Mucosa of rectum (tissue), 2 donors: Measurements from ENCODE around the gene MALRD1.

Experiments
- H3K27ac ChIP-seq, 2 donors: one replicate each; pipeline ENCODE4 v1.7.0; 2013; ENCODE audit warnings: inconsistent platforms in 2 of 2, low read depth in 2 of 2, low read length in 2 of 2
- H3K27me3 ChIP-seq, 2 donors: one replicate each; pipeline ENCODE4 v1.7.0; 2013; ENCODE audit warnings: low read length in 2 of 2; ENCODE audit not compliant: control insufficient read depth in 2 of 2, insufficient read depth in 2 of 2
- H3K36me3 ChIP-seq, 2 donors: one replicate each; pipeline ENCODE4 v1.7.0; 2013; ENCODE audit warnings: low read length in 2 of 2; ENCODE audit not compliant: control insufficient read depth in 2 of 2, insufficient read depth in 2 of 2
- H3K4me1 ChIP-seq, 2 donors: one replicate each; pipeline ENCODE4 v1.7.0; 2013; ENCODE audit warnings: low read length in 2 of 2, mild to moderate bottlenecking in 1 of 2; ENCODE audit not compliant: control insufficient read depth in 2 of 2, insufficient read depth in 2 of 2
- H3K4me3 ChIP-seq, 2 donors: one replicate each; pipeline ENCODE4 v1.7.0; 2013; ENCODE audit warnings: low read length in 2 of 2
- H3K9ac ChIP-seq, 2 donors: one replicate each; pipeline ENCODE4 v1.7.0; 2013; ENCODE audit warnings: low read length in 2 of 2, low read depth in 1 of 2, mild to moderate bottlenecking in 1 of 2
- H3K9me3 ChIP-seq, 2 donors: one replicate each; pipeline ENCODE4 v1.7.0; 2013; ENCODE audit warnings: low read length in 2 of 2; ENCODE audit not compliant: control insufficient read depth in 2 of 2
- donor health status: healthy.
- donor health status: Normal muscosa, but diverticular disease.

MALRD1 gene

DNA sequence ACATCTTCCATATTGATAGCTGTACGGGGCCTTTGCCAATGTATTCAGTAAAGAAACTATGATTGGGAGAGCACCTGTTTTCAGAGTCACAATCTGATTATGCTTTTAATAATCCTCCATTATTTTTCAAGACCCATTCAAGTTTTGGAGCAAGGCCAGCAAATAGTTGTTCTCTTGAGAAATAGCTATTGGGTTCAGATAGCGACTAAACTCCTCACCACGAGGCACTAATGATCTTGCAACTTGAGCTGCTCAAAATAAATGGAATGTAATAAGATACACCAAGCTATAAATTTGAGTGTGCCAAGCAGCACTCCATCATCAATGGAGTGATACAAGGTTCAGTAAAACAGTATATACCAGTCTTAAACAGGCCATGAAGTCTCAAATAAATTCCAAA lies 7.4 kb upstream of the MALRD1 start:
- Histone ChIP-seq H3K4me1 (no peaks in the 10 kb centered on the region), H3K36me3 (no peaks in the 10 kb centered on the region), H3K4me3 (no peak overlapping the region), H3K9me3 (no peaks in the 10 kb centered on the region), H3K9ac (no peak overlapping the region), H3K27ac (no peak overlapping the region), H3K27me3 (no peaks in the 10 kb centered on the region)

DNA sequence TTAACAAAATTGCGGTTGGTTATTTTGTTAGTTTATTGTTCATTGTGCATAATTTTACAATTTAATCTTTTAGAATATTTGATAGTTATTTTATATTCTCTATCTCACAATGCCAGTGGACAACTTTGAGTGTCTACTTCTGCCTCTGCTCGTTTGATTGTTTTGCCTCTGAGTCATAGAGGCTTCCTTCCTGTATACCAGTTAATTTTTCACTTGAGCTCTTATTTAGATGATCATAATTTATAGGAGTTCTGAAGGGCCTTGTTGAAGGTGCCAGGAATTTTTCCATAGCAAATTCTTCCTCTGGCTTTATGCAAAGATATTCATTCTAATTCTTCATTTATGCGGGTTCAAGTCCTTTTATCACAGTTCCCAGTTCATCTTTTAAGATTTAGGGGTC lies 5.2 kb upstream of the MALRD1 start:
- Histone ChIP-seq H3K9ac (no peak overlapping the region), H3K27ac (no peak overlapping the region), H3K4me1 (peaks cover 2 to 3% of the 10 kb centered on the region in 2 donors)

DNA sequence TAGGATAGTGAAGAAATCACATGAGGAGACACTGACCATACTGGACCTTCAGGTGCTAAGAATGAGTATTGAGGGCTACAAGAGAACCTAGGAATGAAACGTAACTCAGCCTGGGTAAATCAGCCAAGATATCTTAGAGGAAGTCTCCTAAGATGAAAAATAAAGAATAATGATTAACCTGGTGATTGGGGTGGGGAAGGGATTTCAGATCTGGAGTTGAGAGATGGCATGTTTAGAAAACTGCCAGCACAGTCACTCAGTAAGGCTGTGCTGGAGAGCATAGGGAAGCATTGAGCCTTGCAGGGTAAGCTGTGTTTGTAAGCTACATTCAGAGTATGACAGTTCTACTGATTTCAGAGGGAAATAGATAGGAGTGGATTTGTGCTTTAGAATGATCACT lies 1.9 kb upstream of the MALRD1 start:
- Histone ChIP-seq H3K4me3 (no peak overlapping the region), H3K4me1 (peaks cover 2 to 5% of the 10 kb centered on the region in 2 donors), H3K27me3 (no peaks in the 10 kb centered on the region), H3K9ac (no peak overlapping the region), H3K9me3 (no peaks in the 10 kb centered on the region), H3K36me3 (no peaks in the 10 kb centered on the region), H3K27ac (no peak overlapping the region)

More for the DNA sequence above, 5.2 kb upstream of the MALRD1 start:
- H3K4me3 ChIP-seq: no peak overlapping the region
- H3K27me3 ChIP-seq: no peaks in the 10 kb centered on the region
- H3K36me3 ChIP-seq: no peaks in the 10 kb centered on the region
- no peaks in the 10 kb centered on the region for H3K9me3 ChIP-seq

DNA sequence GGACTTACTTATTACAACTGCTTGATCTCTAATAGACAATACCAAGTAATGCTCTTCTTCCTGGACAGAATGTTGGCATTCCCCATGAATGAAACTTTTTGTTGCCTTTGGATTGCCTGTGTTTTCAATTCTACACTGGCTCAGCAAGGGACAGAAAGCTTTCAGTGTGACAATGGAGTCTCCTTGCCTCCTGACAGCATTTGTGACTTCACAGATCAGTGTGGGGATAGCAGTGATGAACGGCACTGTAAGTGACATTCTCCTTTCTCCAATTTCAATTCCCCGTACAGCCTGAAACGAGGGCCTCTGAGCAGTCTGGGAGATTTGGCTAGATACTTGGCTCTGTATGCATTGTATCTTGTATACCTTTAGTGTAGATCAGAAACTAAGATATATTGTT lies 290 bp downstream of the MALRD1 start:
- H3K4me1 ChIP-seq: peaks cover 2 to 5% of the 10 kb centered on the region in 2 donors
- no peaks in the 10 kb centered on the region for H3K9me3 ChIP-seq
- H3K36me3 ChIP-seq: no peaks in the 10 kb centered on the region
- H3K4me3 ChIP-seq: no peak overlapping the region
- no peaks in the 10 kb centered on the region for H3K27me3 ChIP-seq
- H3K9ac ChIP-seq: no peak overlapping the region
- no peak overlapping the region for H3K27ac ChIP-seq

DNA sequence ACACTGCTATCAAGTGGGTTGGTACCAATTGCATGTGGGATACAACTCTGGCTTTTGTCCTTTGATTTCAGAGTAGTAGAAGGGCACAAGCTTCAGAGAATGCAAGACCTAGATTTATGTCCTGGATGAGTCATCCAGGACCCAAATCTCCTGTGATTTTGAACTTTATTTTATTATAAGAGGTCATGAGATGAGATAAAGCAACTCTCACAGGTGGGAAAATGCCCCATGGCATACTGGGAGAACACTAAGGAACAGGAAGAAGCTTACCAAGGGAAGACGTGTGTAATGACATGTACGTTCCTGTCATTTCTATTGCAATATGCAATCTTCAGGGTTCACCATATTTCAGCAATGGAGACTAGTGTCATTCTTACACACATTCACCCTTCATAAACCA lies 966 bp downstream of the MALRD1 start:
- Histone ChIP-seq H3K27me3 (no peaks in the 10 kb centered on the region), H3K27ac (no peak overlapping the region), H3K9me3 (no peaks in the 10 kb centered on the region), H3K4me1 (peaks cover 2 to 5% of the 10 kb centered on the region in 2 donors), H3K4me3 (no peak overlapping the region), H3K36me3 (no peaks in the 10 kb centered on the region), H3K9ac (no peak overlapping the region)

DNA sequence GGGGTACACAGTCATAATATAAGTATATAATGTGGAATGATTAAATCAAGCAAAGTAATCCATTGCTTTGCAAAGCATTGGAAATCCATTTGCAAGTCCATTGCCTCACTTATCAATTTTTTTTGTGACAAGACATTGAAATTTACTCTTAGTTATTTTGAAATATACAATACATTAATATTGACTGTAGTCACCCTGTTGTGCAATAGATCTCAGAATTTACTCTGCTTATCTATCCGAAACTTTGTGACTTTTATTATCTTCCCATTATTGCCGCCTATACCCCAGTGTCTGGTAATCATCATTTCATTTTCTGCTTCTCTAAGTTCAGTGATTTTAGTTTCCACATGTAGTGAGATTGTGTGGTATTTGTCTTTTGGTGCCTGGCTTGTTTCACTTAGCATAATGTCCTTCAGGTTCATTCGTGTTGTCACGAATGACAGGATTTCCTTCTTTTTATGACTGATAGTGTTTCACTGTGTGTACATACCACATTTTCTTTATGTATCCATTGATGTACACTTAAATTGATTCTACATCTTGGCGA lies 5.8 kb downstream of the MALRD1 start:
- Histone ChIP-seq H3K36me3 (no peaks in the 10 kb centered on the region), H3K9me3 (no peaks in the 10 kb centered on the region), H3K4me3 (no peak overlapping the region)

DNA sequence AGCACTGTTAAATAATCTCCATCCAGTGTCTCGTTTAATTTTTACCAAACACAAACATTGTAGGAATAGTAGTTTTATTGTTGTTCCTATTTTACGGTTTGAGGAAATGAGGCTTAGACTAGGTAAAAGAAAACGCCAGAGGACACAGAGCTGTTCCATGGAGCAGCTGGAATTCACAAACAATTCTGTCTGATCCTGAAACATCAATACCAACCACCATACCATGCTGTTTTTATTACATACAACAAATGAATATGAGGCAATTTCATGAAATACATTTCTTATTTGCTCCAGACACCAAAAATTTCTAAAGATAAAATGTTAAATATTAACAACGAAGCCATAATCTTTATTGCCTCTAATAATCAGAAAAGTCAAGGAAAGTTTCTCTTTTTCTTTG lies 9.4 kb downstream of the MALRD1 start:
- no peak overlapping the region for H3K9ac ChIP-seq
- H3K27ac ChIP-seq: no peak overlapping the region
- H3K36me3 ChIP-seq: no peaks in the 10 kb centered on the region
- H3K4me3 ChIP-seq: no peak overlapping the region
- no peaks in the 10 kb centered on the region for H3K27me3 ChIP-seq
- H3K4me1 ChIP-seq: no peaks in the 10 kb centered on the region
- no peaks in the 10 kb centered on the region for H3K9me3 ChIP-seq

More for the DNA sequence above, 5.8 kb downstream of the MALRD1 start:
- H3K27ac ChIP-seq: no peak overlapping the region
- no peaks in the 10 kb centered on the region for H3K4me1 ChIP-seq
- no peak overlapping the region for H3K9ac ChIP-seq
- no peaks in the 10 kb centered on the region for H3K27me3 ChIP-seq

DNA sequence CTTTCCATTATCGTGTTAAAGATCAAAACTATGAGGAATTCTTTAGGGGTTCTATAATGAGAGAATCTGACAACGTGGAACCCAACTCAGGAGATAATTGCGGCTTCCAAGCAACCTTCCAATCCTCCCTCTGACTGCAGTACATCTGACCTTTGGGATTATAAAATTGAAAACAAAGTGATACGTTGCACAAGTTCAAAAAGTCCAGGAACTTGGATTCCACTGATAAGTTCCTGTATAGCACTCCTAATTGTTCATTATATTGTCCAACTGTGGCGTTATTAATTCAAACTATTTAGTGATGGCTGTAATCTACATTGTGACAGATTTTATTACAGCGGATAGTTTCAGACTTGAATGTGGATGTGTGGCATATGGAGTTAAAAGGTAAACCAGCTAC lies 15.4 kb downstream of the MALRD1 start:
- Histone ChIP-seq H3K36me3 (no peaks in the 10 kb centered on the region), H3K4me3 (no peak overlapping the region), H3K9ac (no peak overlapping the region), H3K27ac (no peak overlapping the region), H3K9me3 (no peaks in the 10 kb centered on the region), H3K4me1 (no peaks in the 10 kb centered on the region), H3K27me3 (no peaks in the 10 kb centered on the region)

DNA sequence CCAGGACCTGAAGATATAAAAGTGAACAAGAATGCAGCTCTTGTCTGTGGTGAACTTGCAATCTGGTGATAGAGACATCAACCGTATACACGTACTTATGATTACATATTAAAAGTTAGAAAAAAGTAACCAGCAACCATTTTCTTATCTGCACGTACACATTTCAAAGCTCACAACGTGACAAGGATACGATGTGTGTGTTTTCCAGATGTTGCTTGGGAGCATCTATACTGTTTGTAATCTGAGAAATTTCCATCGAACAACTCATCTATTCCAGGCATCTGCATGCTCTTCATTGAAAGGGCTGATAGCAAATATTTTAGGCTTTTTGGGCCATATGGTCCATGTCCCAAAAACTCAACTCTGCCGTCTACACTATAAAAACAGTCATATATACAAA lies 23.3 kb downstream of the MALRD1 start:
- Histone ChIP-seq H3K9ac (no peak overlapping the region), H3K27ac (no peak overlapping the region), H3K9me3 (no peaks in the 10 kb centered on the region), H3K27me3 (no peaks in the 10 kb centered on the region), H3K4me1 (no peaks in the 10 kb centered on the region), H3K36me3 (no peaks in the 10 kb centered on the region), H3K4me3 (no peak overlapping the region)

DNA sequence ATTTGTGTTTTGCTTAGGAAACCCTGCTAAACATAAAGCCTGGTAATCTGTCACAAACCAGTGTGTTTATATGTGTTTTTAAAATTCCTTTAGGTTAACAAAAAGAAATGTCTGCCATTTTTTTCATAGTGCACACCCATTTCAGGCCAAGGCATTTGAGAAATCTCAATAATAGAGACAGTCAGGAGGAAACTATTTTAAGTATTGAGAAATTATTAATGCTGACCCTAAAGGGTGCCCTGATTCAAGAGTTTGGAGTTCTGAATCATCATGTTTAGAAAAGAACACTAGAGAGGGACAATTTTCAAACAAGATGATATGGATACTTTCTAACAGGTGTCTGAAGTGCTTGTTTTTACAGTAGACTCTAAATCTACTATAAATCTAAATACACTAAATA lies 28.7 kb downstream of the MALRD1 start:
- Histone ChIP-seq H3K9ac (no peak overlapping the region), H3K36me3 (no peaks in the 10 kb centered on the region), H3K4me3 (no peak overlapping the region), H3K4me1 (no peaks in the 10 kb centered on the region), H3K27ac (no peak overlapping the region), H3K27me3 (no peaks in the 10 kb centered on the region), H3K9me3 (no peaks in the 10 kb centered on the region)
